Activated T-helper 1 cell treated with Interleukin-2 at 50 U/mL for 16 hours (primary cell): ENCODE results near the gene PRPSAP1.
A peak's percentile ranks its signal among the peaks of the same experiment; 100 is the strongest.

ENCODE experiments used
- DNase-seq: peaks from one replicate; pipeline ENCODE4 v3.0.0-alpha.2; 2020; ENCODE audit warnings: low read depth

PRPSAP1 gene

DNA sequence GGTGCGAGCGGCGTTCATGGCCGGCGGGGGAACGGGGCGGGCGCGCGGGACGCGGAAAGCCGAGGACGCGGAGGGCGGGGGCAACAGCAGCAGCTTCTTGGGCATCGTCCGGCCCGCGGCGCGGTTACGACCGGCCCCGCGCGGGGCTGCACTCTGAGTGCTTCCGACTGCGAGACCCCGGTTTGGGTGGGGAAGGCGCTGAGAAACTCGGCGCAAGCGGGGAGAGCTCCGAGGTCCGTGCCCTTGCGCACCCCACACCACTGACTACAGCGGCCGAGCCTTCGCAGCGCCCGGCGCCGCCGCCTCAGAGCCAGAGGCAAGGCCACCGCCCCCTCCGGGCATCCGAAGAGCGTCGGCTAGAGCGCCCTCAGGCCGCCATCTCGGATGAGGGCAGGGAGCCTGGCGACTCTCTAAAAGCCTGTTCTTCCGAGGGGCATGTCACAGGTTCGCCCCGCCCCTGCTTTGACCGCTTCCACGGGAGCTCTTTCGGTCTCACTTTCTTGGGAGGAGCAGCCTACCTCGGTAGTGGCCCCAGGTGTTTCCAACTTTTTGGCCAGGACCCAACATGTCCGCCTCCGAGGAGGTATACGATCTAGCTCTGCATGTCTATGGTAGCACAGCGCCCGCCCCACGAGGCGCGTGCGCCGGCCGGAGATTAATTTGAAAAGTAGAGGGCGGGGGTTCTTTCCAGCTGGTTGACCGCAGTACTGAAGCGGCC, at the start of gene PRPSAP1:
TSS of gene PRPSAP1 (minus strand) at position 318 of the 718 bp plus-strand sequence. CDS start at position 105, 213 bp downstream.
- peak; percentile 61 for DNase-seq

GRCh38 chr17:76402711-76403110, 49.0 kb upstream of the PRPSAP1 start:
- no peak for DNase-seq

DNA sequence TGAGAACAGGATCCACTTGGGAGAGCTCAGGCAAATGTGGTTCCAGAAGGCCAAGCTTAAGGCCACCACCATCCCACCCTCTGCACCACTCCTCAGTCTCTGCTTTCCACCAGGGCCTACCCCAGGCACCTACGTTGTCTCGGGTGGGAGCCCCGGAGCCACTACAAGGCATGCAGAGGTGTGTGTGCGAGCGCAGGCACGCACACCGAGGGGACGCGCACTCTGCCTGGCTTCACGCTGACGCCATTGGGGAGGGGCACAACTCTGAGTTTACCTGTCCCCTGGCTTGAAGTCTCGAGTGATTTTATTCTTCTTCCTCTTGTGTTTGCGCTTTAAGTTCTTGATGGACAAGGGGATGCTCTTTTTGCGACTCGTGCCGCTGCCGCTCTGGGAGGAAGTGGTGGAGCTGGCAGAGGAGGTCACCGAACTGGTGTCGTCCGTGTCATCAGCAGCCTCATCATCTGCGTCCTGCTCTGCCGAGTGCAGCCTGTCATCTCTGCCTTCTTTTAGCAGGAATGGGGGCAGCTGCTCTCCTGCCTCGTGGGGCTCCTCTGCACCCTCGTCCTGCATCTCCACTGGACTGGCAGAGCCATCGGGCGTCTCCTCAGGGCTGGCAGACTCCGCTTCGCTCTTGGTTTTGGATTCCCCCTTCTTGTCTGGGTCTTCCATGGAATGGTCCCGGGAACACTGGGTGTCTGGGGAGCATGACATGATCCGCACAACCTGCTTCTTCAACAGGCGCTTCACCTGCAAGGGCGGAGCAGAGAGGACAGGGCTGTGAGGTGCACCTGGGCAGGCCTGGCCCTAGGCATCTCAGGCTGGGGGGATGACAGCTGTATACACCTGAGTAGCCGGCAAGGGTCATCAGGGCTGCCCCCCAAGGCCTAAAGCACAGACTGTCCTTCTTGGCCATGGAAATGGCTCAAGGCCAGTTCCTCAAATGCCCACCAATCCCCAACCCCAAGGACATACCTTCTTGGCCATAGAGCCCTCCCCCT, 45.8 kb upstream of the PRPSAP1 start:
- no peak for DNase-seq

- DNase-seq = no peak
Observed at GRCh38 chr17:76398523-76399174, 44.9 kb upstream of the PRPSAP1 start.

DNA sequence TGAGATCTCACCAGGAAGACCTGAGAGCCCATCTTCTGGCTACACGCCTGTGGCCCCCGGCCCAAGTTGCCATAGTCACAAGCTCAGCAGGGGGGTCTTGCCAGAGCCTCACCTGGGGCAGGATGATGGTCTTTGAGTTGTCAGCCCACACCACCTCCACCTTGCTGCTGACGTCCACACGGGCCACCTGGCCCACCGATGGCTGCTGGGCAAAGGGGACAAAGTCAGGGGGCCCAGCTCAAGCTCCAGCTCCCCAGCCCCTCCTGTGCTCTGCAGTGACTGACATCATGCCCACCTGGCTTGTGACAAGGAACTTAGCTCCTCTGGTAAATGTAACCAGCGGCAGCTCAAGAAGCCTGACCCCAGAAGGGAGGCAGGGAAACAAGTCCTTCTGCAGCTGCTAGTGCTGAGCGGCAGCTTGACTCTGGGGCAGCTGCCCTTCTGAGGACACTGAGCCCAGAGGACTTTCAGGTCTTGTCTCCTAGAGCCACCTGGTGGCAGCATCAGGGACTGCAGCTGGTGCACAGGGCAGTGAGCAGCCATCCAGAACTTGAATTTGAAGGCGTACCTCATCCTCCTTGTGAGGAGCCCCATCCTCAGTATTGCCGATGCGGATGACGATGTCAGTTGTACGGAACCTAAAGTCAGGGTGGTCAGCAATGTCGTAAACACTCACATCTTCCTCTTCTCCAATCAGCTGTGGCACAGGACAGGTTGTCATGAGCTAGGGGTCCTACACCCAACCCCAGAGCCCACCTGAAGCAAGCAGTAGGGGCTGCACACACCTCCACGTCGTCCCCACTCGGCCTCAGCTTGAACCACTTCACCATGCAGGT, 44.2 kb upstream of the PRPSAP1 start:
- DNase-seq = peak; percentile 68

GRCh38 chr17:76397184-76397583, 43.5 kb upstream of the PRPSAP1 start:
- DNase-seq = no peak

DNA sequence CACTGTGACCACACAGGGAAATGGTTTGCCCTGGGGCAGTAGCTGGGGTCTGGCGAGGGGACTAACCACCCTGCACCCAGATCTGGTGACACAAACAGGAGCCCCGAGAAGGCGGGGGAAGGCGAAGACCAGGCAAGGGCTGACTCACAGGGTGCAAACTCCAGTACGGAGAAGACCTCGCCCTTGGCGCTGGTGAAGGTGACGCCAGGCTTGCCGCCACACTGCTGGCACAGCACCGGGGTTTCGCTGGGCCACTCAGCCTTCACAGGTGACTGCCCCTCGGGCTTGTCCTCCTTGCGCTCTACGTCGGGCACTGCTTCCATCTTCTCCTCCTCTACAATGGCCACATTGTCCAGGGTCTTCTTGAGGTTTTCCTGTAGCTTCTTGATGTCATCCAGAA, 42.3 kb upstream of the PRPSAP1 start:
- no peak for DNase-seq

DNA sequence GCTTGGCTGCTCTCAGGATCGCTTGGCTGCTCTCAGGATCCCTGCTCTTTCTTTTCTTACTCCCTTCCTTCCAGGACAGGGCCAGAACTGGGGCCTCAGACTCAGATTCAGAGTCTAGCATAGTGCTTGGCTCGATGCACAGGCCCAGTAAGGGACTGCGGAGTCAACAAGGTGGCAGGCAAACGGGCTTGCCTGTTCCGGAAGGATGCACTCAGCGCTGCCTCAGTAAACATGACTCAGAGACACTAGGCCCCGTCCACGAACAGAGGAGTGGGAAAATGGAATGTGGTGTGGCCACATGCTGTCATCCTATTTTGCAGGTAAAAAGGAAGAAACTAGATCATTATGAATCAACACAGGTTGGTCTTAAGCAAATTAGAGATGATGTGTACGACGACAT, 40.5 kb upstream of the PRPSAP1 start:
- no peak for DNase-seq

DNA sequence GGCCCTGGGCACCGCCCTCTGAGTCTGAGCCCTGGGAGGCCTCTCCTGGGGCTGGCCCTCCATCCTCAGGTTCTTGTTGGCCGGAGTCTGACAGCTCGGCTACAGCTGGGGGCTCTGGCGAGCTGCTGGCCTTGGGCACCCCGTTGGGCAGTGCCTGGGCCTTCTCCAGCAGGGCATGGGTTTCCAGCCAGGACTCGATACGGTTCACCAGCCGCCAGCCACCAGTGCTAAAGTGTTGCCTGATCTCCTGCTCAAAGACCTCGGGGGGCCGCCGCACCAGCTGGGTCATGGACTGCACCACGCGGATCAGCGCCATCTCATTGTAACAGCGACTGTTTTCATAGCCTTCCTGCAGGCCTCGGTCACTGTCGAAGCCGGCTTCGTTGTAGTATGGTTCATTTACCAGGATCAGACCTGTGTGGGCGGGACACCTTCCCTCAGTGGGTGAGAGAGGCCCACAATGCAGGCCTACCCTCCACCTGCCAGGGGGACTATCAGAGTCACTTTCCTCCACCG, 37.5 kb upstream of the PRPSAP1 start:
- DNase-seq = no peak

GRCh38 chr17:76390003-76390421, 36.3 kb upstream of the PRPSAP1 start:
- DNase-seq = no peak

- DNase-seq = no peak
Observed at GRCh38 chr17:76388966-76389888, 35.5 kb upstream of the PRPSAP1 start.

DNA sequence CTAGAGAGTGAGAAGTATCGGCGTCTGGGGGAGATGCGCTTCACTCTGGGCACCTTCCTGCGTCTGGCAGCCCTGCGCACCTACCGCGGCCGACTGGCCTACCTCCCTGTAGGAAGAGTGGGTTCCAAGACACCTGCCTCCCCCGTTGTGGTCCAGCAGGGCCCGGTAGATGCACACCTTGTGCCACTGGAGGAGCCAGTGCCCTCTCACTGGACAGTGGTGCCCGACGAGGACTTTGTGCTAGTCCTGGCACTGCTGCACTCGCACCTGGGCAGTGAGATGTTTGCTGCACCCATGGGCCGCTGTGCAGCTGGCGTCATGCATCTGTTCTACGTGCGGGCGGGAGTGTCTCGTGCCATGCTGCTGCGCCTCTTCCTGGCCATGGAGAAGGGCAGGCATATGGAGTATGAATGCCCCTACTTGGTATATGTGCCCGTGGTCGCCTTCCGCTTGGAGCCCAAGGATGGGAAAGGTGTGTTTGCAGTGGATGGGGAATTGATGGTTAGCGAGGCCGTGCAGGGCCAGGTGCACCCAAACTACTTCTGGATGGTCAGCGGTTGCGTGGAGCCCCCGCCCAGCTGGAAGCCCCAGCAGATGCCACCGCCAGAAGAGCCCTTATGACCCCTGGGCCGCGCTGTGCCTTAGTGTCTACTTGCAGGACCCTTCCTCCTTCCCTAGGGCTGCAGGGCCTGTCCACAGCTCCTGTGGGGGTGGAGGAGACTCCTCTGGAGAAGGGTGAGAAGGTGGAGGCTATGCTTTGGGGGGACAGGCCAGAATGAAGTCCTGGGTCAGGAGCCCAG, 33.5 kb upstream of the PRPSAP1 start:
- DNase-seq = no peak

DNA sequence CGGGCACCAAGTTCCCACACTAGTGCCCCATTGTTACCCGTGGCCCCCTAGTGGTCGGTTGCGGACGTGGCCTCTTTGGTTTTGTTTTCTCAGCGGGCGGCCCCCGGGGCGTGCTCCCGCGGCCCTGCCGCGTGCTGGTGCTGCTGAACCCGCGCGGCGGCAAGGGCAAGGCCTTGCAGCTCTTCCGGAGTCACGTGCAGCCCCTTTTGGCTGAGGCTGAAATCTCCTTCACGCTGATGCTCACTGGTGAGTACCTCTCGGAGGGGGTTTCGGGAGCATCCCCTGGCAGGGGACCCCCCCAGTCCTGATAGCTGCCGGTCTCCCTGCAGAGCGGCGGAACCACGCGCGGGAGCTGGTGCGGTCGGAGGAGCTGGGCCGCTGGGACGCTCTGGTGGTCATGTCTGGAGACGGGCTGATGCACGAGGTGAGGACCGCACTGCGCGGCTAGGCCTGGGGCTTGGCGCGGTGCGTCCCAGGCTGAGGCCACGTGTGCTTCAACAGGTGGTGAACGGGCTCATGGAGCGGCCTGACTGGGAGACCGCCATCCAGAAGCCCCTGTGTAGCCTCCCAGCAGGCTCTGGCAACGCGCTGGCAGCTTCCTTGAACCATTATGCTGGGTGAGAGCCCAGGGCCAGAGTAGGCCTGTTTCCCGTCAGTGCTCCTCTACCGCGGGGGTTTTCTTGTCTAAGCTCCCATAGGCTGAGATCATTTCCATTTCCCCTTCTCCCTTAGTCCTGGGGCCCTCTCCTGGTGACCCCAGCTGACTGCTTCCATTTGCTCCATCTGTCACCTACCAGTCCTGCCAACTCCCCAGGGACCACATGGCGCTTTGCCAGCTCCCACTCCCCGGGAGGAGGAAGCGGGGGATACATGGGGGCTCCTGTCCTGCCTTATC, 32.4 kb upstream of the PRPSAP1 start:
- DNase-seq = peak; percentile 62

DNA sequence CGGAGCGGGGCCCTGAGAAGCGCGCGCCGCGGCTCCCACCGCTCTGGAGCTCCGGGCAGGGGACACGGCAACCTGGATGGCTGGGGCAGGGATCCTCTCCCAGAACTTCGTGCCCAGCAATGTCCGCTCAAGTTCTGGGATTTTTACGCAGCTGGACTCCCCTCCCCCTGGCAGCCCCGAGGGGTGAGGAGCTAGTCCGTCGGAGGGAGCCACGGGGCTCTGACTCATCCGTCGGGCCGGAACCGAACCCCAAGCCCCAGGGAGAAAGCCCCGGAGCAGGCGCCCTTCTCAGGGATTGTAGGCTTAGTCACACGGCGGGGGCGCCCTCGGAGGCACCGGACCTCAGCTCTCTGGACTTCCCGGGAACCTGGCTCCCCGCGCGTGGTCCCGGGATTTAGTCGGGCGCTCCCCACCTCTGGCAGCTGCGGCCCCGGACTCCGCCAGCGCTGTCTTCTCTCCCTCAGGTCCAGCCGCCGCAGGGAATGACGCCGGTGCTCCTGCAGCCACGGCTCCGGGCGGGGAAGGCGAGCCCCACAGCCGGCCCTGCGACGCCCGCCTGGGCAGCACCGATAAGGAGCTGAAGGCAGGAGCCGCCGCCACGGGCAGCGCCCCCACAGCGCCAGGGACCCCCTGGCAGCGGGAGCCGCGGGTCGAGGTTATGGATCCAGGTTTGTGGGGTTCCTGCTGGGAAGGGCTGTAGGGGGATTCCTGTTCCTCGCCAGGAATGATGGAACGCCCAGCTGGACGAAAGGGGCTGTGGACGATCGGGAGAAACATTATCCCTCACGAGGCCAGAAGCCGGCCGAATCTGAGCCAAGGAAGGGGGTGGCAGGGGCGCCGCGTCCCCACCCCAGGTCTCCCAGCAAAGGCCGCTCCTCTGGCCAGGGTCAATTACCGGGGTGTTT, 31.5 kb upstream of the PRPSAP1 start:
- no peak for DNase-seq

DNA sequence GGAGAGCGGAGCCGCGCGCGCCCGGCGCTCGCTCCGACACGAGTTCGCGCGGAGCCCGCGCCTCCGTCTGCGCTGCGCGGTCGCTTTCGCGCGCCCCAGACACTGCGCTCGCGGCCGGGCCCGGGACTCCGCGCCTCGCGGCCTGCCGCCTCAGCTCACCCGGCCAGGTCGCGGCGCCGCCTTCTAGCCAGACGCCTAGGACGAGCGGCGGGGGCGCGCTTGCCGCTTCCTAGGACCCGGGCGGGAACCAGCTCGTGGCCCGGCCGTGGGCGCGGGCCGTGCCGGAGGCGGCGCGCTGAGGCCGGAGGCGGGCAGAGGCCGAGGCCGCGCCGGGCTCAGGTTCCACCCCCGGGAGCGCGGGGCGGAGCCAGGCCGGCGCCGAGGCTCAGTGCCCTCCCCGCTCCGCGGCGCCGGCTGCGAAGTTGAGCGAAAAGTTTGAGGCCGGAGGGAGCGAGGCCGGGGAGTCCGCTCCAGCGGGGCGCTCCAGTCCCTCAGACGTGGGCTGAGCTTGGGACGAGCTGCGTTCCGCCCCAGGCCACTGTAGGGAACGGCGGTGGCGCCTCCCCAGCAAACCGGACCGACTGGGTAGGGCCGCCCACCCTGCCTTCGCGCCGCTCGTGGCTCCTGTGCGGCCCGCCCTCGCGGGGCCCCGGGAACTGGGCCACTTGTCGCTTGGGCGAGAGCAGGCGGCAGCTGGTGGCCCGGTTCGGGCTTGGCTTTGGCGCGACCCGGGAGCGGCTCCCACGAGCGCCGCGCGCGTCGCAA, 30.7 kb upstream of the PRPSAP1 start, which contains the start of gene SPHK1:
TSS of gene SPHK1 (plus strand) at position 388 of the 765 bp plus-strand sequence. CDS start 1,036 bp downstream, outside the sequence.
- DNase-seq = no peak

GRCh38 chr17:76383546-76384221, 30.0 kb upstream of the PRPSAP1 start:
- DNase-seq = no peak
